ENCODE data around the gene DLGAP1. TPM values are rescaled to one million over a fixed set of nuclear protein-coding genes. Genes with fewer than 3 reads are reported as not detected.
"Not testable (repeated sequence)": the region's sequence is repeated elsewhere in the genome, so short reads cannot be mapped to it uniquely, and the experiment has no call there.

Gene DLGAP1
- total and polyA plus RNA-seq, 2 experiments from 2014 or later: 3.1 to 6.5 TPM

DNA sequence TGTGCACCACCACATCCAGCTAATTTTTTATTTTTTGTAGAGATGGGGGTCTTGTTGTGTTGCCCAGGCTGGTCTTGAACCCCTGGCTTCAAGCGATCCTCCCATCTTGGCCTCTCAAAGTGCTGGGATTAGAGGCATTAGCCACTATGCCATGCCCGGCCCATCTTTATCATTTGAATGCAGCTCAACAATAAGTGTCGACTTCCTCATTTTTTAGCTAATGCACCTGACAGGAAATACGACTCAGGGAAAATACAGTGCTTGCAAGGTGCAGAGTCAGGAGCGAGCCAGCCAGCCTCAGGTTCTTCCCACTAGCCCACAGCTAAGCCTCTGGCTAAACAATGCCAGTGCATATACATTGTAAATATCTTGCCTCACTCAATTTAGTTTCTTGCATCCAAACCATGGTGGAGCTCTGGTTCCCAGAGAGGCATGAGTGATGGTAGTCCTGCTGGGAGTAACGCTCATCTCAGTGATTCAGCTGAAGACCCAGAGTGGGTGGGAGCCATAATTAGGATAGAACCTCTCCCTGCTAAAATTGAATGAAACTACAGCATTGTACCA is 870.1 kb downstream of the DLGAP1 start:
- 79% methylated on average over 6 of the region's 6 CpGs for whole genome bisulfite sequencing (ENCODE audit: low lambda C conversion rate, missing lambda C conversion rate)
- H3K79me2 ChIP-seq: no peaks in the 10 kb centered on the region
- no peaks in the 10 kb centered on the region for H4K20me1 ChIP-seq (ENCODE audit: insufficient read depth, poor library complexity, severe bottlenecking)
- no peak for DNase-seq (ENCODE audit: low spot score)
- H3K9me2 ChIP-seq (replicated peaks; ENCODE audit: insufficient read depth): no peaks in the 10 kb centered on the region
- H3K9me3 ChIP-seq (ENCODE audit: low read depth): no peaks in the 10 kb centered on the region
- no peak for TF ChIP-seq EZH2 (IDR thresholded peaks at IDR 0.05; ENCODE audit: borderline replicate concordance)
- TF ChIP-seq, protein P1, sequence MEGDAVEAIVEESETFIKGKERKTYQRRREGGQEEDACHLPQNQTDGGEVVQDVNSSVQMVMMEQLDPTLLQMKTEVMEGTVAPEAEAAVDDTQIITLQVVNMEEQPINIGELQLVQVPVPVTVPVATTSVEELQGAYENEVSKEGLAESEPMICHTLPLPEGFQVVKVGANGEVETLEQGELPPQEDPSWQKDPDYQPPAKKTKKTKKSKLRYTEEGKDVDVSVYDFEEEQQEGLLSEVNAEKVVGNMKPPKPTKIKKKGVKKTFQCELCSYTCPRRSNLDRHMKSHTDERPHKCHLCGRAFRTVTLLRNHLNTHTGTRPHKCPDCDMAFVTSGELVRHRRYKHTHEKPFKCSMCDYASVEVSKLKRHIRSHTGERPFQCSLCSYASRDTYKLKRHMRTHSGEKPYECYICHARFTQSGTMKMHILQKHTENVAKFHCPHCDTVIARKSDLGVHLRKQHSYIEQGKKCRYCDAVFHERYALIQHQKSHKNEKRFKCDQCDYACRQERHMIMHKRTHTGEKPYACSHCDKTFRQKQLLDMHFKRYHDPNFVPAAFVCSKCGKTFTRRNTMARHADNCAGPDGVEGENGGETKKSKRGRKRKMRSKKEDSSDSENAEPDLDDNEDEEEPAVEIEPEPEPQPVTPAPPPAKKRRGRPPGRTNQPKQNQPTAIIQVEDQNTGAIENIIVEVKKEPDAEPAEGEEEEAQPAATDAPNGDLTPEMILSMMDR (IDR thresholded peaks at IDR 0.05; ENCODE audit: poor library complexity): no peak
- no peak for TF ChIP-seq EZH2phosphoT487 (IDR thresholded peaks at IDR 0.05; ENCODE audit: low read depth, severe bottlenecking, unreplicated experiment)
- H3K36me3 ChIP-seq (replicated peaks; ENCODE audit: insufficient read depth, low read depth): no peaks in the 10 kb centered on the region
- H3K4me3 ChIP-seq: no peak overlapping the region
- no peak overlapping the region for H2AFZ ChIP-seq
- H3K4me2 ChIP-seq: no peak overlapping the region
- H3K27ac ChIP-seq: no peak overlapping the region
- no peaks in the 10 kb centered on the region for H3K4me1 ChIP-seq (ENCODE audit: insufficient read depth)
- no peaks in the 10 kb centered on the region for H3K27me3 ChIP-seq

DNA sequence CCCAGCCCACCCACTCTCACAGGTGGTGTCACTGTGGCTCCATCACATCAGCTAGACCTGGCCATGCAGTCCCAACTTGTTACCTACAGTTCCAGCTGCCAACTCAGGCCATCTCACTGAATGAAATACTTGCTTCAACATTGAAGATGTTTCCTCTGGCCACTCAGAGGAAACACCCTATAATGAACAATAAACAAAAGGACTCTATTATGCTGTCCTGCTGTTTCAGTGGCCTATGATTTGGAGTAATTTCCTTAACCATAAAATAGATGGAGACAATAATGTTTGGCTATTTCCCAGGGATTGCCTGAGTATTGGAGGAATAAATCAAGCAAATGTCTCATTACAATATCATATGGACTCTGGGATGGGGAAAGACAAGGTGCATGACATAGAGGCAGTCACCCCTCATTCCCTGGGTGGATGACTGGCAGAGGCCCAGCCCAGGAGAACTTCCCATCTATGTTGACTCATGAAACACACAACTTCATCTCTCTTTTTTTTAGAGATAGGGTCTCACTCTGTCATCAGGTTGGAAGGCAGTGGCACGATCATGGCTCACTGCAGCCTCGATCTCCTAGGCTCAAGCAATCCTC is 870.7 kb downstream of the DLGAP1 start:
- no peaks in the 10 kb centered on the region for H3K4me1 ChIP-seq (ENCODE audit: insufficient read depth)
- WGBS (ENCODE audit: low lambda C conversion rate, missing lambda C conversion rate): 93% methylated on average over 2 of the region's 2 CpGs
- no peaks in the 10 kb centered on the region for H4K20me1 ChIP-seq (ENCODE audit: insufficient read depth, poor library complexity, severe bottlenecking)
- no peak overlapping the region for H3K4me3 ChIP-seq
- no peak overlapping the region for H3K4me2 ChIP-seq
- no peaks in the 10 kb centered on the region for H3K27me3 ChIP-seq
- no peak overlapping the region for H3K27ac ChIP-seq
- no peaks in the 10 kb centered on the region for H3K9me2 ChIP-seq (replicated peaks; ENCODE audit: insufficient read depth)
- H2AFZ ChIP-seq: no peak overlapping the region
- no peaks in the 10 kb centered on the region for H3K36me3 ChIP-seq (replicated peaks; ENCODE audit: insufficient read depth, low read depth)
- no peaks in the 10 kb centered on the region for H3K9me3 ChIP-seq (ENCODE audit: low read depth)
- DNase-seq (ENCODE audit: low spot score): no peak
- no peaks in the 10 kb centered on the region for H3K79me2 ChIP-seq
- no peak for TF ChIP-seq EZH2 (IDR thresholded peaks at IDR 0.05; ENCODE audit: borderline replicate concordance)
- TF ChIP-seq, protein P1 (IDR thresholded peaks at IDR 0.05; ENCODE audit: poor library complexity): no peak
- no peak for TF ChIP-seq EZH2phosphoT487 (IDR thresholded peaks at IDR 0.05; ENCODE audit: low read depth, severe bottlenecking, unreplicated experiment)

DNA sequence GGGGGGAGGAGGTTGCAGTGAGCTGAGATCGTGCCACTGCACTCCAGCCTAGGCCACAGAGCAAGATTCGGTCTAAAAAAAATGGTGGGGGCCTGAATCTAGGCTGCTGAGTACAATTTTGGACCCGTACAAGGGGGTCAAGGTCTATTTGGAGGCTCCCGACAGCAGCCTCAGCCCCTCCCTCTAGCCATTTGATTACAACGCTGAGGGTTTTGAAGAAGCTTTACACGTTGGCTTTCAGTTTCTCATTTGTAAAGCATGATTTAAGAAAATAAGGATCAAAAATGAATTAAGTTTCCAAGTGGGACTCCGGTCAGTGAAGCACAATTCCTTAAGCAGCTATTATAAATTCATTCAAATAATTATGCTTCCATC is 871.2 kb downstream of the DLGAP1 start:
- H3K27ac ChIP-seq: no peak overlapping the region
- no peaks in the 10 kb centered on the region for H4K20me1 ChIP-seq (ENCODE audit: insufficient read depth, poor library complexity, severe bottlenecking)
- H3K79me2 ChIP-seq: no peaks in the 10 kb centered on the region
- H3K9me3 ChIP-seq (ENCODE audit: low read depth): no peaks in the 10 kb centered on the region
- no peak overlapping the region for H2AFZ ChIP-seq
- H3K36me3 ChIP-seq (replicated peaks; ENCODE audit: insufficient read depth, low read depth): no peaks in the 10 kb centered on the region
- H3K4me3 ChIP-seq: no peak overlapping the region
- no peak for DNase-seq (ENCODE audit: low spot score)
- 89% methylated on average over 7 of the region's 7 CpGs for WGBS (ENCODE audit: low lambda C conversion rate, missing lambda C conversion rate)
- H3K9me2 ChIP-seq (replicated peaks; ENCODE audit: insufficient read depth): no peaks in the 10 kb centered on the region
- TF ChIP-seq, protein P1 (IDR thresholded peaks at IDR 0.05; ENCODE audit: poor library complexity): no peak
- TF ChIP-seq EZH2 (IDR thresholded peaks at IDR 0.05; ENCODE audit: borderline replicate concordance) (no peak), EZH2phosphoT487 (IDR thresholded peaks at IDR 0.05; ENCODE audit: low read depth, severe bottlenecking, unreplicated experiment) (no peak)
- no peak overlapping the region for H3K4me2 ChIP-seq
- H3K4me1 ChIP-seq (ENCODE audit: insufficient read depth): no peaks in the 10 kb centered on the region
- H3K27me3 ChIP-seq: no peaks in the 10 kb centered on the region

DNA sequence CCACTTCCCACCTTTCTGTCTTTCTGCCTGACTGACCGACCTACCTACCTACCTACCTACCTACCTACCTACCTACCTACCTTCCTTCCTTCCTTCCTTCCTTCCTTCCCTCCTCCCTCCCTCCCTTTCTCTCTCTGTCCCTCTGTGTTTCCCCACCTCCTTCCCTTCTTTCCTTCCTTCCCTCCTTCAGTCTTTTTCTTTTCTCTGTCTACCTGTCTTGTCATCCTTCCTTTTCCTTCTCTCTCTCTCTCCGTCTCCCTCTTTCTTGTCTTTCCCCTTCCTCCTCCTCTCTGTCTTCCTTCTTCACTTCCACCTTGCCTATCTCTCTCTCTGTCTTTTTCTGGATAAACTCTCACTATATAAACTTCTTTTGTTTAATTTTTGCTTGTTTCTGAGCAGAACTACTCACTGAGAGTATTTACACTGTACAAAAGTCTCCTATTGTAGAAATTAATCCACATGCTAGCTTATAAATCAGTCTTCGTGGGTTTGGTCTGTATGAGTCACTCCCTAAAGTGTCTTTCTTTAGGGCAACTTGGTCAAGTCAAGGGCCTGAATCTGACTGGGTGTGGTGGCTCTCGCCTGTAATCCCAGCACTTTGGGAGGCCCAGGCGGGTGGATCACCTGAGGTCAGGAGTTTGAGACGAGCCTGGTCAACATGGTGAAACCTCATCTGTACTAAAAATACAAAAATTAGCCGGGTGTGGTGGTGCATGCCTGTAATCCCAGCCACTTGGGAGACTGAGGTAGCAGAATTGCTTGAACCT is 871.8 kb downstream of the DLGAP1 start:
- H3K9me2 ChIP-seq (replicated peaks; ENCODE audit: insufficient read depth); H3K4me3 ChIP-seq; DNase-seq (ENCODE audit: low spot score); H3K4me2 ChIP-seq; H4K20me1 ChIP-seq (ENCODE audit: insufficient read depth, poor library complexity, severe bottlenecking); H3K27ac ChIP-seq; H3K79me2 ChIP-seq; H3K27me3 ChIP-seq; H2AFZ ChIP-seq; H3K36me3 ChIP-seq (replicated peaks; ENCODE audit: insufficient read depth, low read depth); H3K9me3 ChIP-seq (ENCODE audit: low read depth); H3K4me1 ChIP-seq (ENCODE audit: insufficient read depth): not testable (repeated sequence)
- 84% methylated on average over 7 of the region's 7 CpGs for WGBS (ENCODE audit: low lambda C conversion rate, missing lambda C conversion rate)
